ENCODE results near the gene MELTF. TPM values are rescaled to one million over a fixed set of nuclear protein-coding genes. Genes with fewer than 3 reads are reported as not detected.
A peak's percentile ranks its signal among the peaks of the same experiment; 100 is the strongest.

Gene MELTF
- total and polyA plus RNA-seq, 9 of the 15 experiments (the other 6 are each of a cell fraction or from before 2014, with no cell fraction given): 0.35 to 10.5 (median 4.5) TPM

DNA sequence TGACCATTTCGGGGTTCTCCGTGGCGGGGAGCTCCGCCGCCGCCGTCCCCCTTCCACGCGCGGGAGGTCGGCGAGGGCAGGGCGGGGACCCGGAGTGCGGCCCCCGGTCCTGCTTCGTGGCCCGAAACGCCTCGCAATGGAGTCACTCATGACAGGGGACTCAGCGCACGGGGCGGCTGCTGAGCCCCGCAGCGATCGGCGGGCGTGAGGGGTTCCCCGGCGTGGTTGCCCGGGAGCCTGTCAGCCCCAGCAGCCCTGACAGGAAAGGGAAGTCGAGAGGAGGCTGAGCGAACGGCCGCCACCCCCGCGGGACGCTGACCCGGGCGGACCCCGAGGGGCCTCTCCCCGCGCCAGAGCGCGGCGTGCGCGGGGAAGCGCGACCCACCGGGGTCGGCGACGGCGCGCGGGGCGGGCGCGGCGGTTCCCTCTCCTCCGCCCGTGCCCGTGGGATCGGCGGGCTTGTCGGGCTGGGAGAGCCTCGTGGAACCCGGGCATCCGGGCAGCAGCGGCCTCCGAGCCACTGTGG is 60.4 kb downstream of the MELTF start (continued):
- TF ChIP-seq SMAD2 (IDR thresholded peaks at IDR 0.05; ENCODE audit: low read depth, low read length) (no peak), NFRKB (IDR thresholded peaks at IDR 0.05; ENCODE audit: low read depth) (no peak), ZNF347 (CRISPR knock-in tag; IDR thresholded peaks at IDR 0.05; ENCODE audit: low read depth) (no peak), SOX6 (IDR thresholded peaks at IDR 0.05) (no peak), HNRNPK (IDR thresholded peaks at IDR 0.05; ENCODE audit: low read depth, low read length, poor library complexity, severe bottlenecking) (no peak), ZNF3 (CRISPR knock-in tag; IDR thresholded peaks at IDR 0.05) (no peak), OTX1 (CRISPR knock-in tag; IDR thresholded peaks at IDR 0.05) (peak; percentile 48; the same call in 1 of the 2 replicates), CHCHD3 (CRISPR knock-in tag; IDR thresholded peaks at IDR 0.05) (no peak), CBX3 (IDR thresholded peaks at IDR 0.05; ENCODE audit: borderline replicate concordance in 1 of 2, low read length in 2 of 2) (0 out of 3 replicates have a peak, but pooled peaks of 1 of the 2 experiments have one; percentile 1), ILK (tag; IDR thresholded peaks at IDR 0.05; ENCODE audit: borderline replicate concordance, low read depth) (no peak), SMARCA4 (IDR thresholded peaks at IDR 0.05) (no peak), XRCC5 (IDR thresholded peaks at IDR 0.05; ENCODE audit: low read depth, low read length) (no peak), HEY1 (CRISPR knock-in tag; IDR thresholded peaks at IDR 0.05; ENCODE audit: borderline replicate concordance) (no peak), MEIS2 (IDR thresholded peaks at IDR 0.05; ENCODE audit: partially characterized antibody) (no peak), KLF13 (tag; IDR thresholded peaks at IDR 0.05; ENCODE audit: borderline replicate concordance, low read depth) (peak; percentile 82), GATAD2B (IDR thresholded peaks at IDR 0.05; ENCODE audit: borderline replicate concordance) (no peak), ZNF133 (CRISPR knock-in tag; IDR thresholded peaks at IDR 0.05) (0 out of 2 replicates have a peak, but pooled peaks have one; percentile 82), HOXB6 (CRISPR knock-in tag; IDR thresholded peaks at IDR 0.05; ENCODE audit: borderline replicate concordance) (no peak)
- TF ChIP-seq, protein P1, sequence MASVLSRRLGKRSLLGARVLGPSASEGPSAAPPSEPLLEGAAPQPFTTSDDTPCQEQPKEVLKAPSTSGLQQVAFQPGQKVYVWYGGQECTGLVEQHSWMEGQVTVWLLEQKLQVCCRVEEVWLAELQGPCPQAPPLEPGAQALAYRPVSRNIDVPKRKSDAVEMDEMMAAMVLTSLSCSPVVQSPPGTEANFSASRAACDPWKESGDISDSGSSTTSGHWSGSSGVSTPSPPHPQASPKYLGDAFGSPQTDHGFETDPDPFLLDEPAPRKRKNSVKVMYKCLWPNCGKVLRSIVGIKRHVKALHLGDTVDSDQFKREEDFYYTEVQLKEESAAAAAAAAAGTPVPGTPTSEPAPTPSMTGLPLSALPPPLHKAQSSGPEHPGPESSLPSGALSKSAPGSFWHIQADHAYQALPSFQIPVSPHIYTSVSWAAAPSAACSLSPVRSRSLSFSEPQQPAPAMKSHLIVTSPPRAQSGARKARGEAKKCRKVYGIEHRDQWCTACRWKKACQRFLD (CRISPR knock-in tag; IDR thresholded peaks at IDR 0.05): peak; percentile 93
- TF ChIP-seq, protein P2, sequence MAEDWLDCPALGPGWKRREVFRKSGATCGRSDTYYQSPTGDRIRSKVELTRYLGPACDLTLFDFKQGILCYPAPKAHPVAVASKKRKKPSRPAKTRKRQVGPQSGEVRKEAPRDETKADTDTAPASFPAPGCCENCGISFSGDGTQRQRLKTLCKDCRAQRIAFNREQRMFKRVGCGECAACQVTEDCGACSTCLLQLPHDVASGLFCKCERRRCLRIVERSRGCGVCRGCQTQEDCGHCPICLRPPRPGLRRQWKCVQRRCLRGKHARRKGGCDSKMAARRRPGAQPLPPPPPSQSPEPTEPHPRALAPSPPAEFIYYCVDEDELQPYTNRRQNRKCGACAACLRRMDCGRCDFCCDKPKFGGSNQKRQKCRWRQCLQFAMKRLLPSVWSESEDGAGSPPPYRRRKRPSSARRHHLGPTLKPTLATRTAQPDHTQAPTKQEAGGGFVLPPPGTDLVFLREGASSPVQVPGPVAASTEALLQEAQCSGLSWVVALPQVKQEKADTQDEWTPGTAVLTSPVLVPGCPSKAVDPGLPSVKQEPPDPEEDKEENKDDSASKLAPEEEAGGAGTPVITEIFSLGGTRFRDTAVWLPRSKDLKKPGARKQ (CRISPR knock-in tag; IDR thresholded peaks at IDR 0.05): no peak
- TF ChIP-seq, protein P3, sequence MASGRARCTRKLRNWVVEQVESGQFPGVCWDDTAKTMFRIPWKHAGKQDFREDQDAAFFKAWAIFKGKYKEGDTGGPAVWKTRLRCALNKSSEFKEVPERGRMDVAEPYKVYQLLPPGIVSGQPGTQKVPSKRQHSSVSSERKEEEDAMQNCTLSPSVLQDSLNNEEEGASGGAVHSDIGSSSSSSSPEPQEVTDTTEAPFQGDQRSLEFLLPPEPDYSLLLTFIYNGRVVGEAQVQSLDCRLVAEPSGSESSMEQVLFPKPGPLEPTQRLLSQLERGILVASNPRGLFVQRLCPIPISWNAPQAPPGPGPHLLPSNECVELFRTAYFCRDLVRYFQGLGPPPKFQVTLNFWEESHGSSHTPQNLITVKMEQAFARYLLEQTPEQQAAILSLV (tag; IDR thresholded peaks at IDR 0.05): no peak
- TF ChIP-seq, protein P4, sequence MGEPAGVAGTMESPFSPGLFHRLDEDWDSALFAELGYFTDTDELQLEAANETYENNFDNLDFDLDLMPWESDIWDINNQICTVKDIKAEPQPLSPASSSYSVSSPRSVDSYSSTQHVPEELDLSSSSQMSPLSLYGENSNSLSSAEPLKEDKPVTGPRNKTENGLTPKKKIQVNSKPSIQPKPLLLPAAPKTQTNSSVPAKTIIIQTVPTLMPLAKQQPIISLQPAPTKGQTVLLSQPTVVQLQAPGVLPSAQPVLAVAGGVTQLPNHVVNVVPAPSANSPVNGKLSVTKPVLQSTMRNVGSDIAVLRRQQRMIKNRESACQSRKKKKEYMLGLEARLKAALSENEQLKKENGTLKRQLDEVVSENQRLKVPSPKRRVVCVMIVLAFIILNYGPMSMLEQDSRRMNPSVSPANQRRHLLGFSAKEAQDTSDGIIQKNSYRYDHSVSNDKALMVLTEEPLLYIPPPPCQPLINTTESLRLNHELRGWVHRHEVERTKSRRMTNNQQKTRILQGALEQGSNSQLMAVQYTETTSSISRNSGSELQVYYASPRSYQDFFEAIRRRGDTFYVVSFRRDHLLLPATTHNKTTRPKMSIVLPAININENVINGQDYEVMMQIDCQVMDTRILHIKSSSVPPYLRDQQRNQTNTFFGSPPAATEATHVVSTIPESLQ (CRISPR knock-in tag; IDR thresholded peaks at IDR 0.05): 0 out of 2 replicates have a peak, but pooled peaks have one; percentile 42

All from K562 (cell line).